Adrenal gland (tissue), 12 donors: ENCODE results near the gene TRMT61A. TPM values are rescaled to one million over a fixed set of nuclear protein-coding genes. Genes with fewer than 3 reads are reported as not detected.

Source experiments
- DNase-seq, 7 donors: peaks; one replicate each; pipeline ENCODE4 v3.0.0-alpha.2; 2019 to 2020
- H3K27ac ChIP-seq, 5 donors: fragments of 200-600 bp; sonication (generic) in 4 of 5; 1 replicate in 3 of 5; 2 replicates in 2 of 5; pipeline versions ENCODE4 v1.5.1 to v1.8.0; 2016 to 2020; ENCODE audit warnings: mild to moderate bottlenecking in 1 of 5
- H3K27me3 ChIP-seq: fragments of 200-600 bp; 2 replicates; pipeline ENCODE4 v1.8.0; 2021
- H3K36me3 ChIP-seq, 2 donors: fragments of 200-600 bp; replicated peaks in 1 of 2; 1 replicate in 1 of 2; 2 replicates in 1 of 2; pipeline versions ENCODE4 v1.5.1 to v1.8.0; 2018 to 2022
- H3K4me1 ChIP-seq, 2 donors: fragments of 200-600 bp; replicated peaks in 1 of 2; 1 replicate in 1 of 2; 2 replicates in 1 of 2; pipeline versions ENCODE4 v1.5.1 to v1.8.0; 2018 to 2021
- H3K4me3 ChIP-seq, 4 donors: fragments of 200-600 bp; sonication (generic) in 3 of 4; one replicate each; pipeline ENCODE4 v1.5.1; 2016 to 2018
- H3K9me3 ChIP-seq, 3 donors: fragments of 200-600 bp; sonication (generic) in 1 of 3; replicated peaks in 1 of 3; 1 replicate in 2 of 3; 2 replicates in 1 of 3; pipeline versions ENCODE4 v1.5.1 to v1.8.0; 2016 to 2021
- POLR2A ChIP-seq, 2 donors: fragments of 450-650 bp; IDR thresholded peaks; one replicate each; pipeline ENCODE4 v1.6.1; 2017; ENCODE audit warnings: antibody characterized with exemption in 2 of 2, mild to moderate bottlenecking in 2 of 2, moderate library complexity in 1 of 2
- WGBS, 4 donors: extraction: QIAGEN DNeasy Blood & Tissue Kit in 2 of 4; methylation state at CpG; one replicate each; pipeline versions ENCODE4 v1.1.5 to v1.1.7; 2013 to 2017; 5-methylcytosine and 5-hydroxymethylcytosine counted together
- intact Hi-C, 2 donors: fragments of 100-400 bp; cut with DNase I; formaldehyde crosslinking; loops; one replicate each; pipeline versions ENCODE4 v1.14.1 to v1.15.0; 2022 to 2023
- polyA plus RNA-seq, 3 donors: library from polyadenylated mRNA; stranded (reverse); fragments of 200-250 nt in 2 of 3; fragments of 350-450 nt in 1 of 3; fragmentation: Illumina TruSeq in 1 of 3; extraction: RNeasy Lipid Tissue Mini Kit (QIAGEN cat#74804) in 1 of 3; gene quantifications; one replicate each; pipeline ENCODE4 v1.2.3, GENCODE V29; 2013 to 2014
- total RNA-seq, 9 donors: library from RNA; depleted of rRNA in 4 of 9; stranded (reverse); fragments of >200 nt in 4 of 9; fragments of 120-200 nt in 1 of 9; fragmentation: NEBNext Ultra II Directional in 1 of 9; extraction: Animal tissue kit (Norgen Biotek cat#: 25700) in 1 of 9; gene quantifications; one replicate each; pipeline versions ENCODE4 v1.1.0 to v1.2.4, GENCODE V29; 2013 to 2023
- TF ChIP-seq, protein P1 (sequence below), 6 experiments: fragments of 450-650 bp in 4 of 6; fragments of 200-600 bp in 2 of 6; sonication (generic) in 1 of 6; IDR thresholded peaks; 1 replicate in 5 of 6; 2 replicates in 1 of 6; pipeline versions ENCODE4 v1.5.1 to v1.8.0; 2016 to 2021; ENCODE audit warnings: antibody characterized with exemption in 6 of 6, mild to moderate bottlenecking in 2 of 6, moderate library complexity in 1 of 6
- donor health status: healthy with polysubstance abuse.
- donor health status: Bipolar disorder and iron deficiency.
- donor health status: DM: yes; HTN: yes; CAD: no.
- donor health status: DM: no; HTN: no; CAD: no.
- donor health status: DM: no; HTN: no; CAD: no.
- donor health status: DM: yes; HTN: yes; CAD: no.

Gene TRMT61A
- total and polyA plus RNA-seq, 12 donors: 2.5 to 26.0 (median 13.5) TPM

DNA sequence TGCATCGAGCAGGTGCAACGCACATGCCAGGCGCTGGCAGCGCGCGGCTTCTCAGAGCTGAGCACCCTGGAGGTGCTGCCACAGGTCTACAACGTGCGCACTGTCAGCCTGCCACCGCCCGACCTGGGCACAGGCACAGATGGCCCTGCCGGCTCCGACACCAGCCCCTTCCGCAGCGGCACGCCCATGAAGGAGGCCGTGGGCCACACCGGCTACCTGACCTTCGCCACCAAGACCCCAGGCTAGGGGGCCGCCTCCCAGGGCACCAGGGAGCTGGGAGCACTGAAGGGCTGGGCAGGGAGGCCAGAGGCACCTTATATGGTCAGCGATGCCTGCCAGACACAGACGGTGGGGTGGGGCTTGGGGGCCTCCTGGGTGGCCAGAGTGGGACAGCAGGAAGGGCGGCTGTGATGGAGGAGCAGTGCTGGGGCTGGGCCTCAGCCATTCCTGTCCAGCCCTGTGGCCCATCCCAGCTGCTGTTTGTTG, 5.6 kb downstream of the TRMT61A start:
- H3K9me3 ChIP-seq: no peaks in the 10 kb centered on the region
- TF ChIP-seq, protein P1, sequence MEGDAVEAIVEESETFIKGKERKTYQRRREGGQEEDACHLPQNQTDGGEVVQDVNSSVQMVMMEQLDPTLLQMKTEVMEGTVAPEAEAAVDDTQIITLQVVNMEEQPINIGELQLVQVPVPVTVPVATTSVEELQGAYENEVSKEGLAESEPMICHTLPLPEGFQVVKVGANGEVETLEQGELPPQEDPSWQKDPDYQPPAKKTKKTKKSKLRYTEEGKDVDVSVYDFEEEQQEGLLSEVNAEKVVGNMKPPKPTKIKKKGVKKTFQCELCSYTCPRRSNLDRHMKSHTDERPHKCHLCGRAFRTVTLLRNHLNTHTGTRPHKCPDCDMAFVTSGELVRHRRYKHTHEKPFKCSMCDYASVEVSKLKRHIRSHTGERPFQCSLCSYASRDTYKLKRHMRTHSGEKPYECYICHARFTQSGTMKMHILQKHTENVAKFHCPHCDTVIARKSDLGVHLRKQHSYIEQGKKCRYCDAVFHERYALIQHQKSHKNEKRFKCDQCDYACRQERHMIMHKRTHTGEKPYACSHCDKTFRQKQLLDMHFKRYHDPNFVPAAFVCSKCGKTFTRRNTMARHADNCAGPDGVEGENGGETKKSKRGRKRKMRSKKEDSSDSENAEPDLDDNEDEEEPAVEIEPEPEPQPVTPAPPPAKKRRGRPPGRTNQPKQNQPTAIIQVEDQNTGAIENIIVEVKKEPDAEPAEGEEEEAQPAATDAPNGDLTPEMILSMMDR (IDR thresholded peaks at IDR 0.05): no peak
- no peak for TF ChIP-seq POLR2A (IDR thresholded peaks at IDR 0.05)
- peaks cover 19 to 25% of the 10 kb centered on the region in 2 donors for H3K4me1 ChIP-seq
- peak overlapping the region in 3 of 5 donors; percentile 35 to 83 (median 45) for H3K27ac ChIP-seq
- no peaks in the 10 kb centered on the region for H3K36me3 ChIP-seq
- DNase-seq: no peak
- WGBS, 4 donors: 86 to 90% (median 89%) methylated on average over 17 to 22 of the region's 22 CpGs; no CpG with 5 or more reads in 1 of the 4 donors
- no peaks in the 10 kb centered on the region for H3K27me3 ChIP-seq
- no peak overlapping the region for H3K4me3 ChIP-seq
- intact Hi-C loops: no loop called here

DNA sequence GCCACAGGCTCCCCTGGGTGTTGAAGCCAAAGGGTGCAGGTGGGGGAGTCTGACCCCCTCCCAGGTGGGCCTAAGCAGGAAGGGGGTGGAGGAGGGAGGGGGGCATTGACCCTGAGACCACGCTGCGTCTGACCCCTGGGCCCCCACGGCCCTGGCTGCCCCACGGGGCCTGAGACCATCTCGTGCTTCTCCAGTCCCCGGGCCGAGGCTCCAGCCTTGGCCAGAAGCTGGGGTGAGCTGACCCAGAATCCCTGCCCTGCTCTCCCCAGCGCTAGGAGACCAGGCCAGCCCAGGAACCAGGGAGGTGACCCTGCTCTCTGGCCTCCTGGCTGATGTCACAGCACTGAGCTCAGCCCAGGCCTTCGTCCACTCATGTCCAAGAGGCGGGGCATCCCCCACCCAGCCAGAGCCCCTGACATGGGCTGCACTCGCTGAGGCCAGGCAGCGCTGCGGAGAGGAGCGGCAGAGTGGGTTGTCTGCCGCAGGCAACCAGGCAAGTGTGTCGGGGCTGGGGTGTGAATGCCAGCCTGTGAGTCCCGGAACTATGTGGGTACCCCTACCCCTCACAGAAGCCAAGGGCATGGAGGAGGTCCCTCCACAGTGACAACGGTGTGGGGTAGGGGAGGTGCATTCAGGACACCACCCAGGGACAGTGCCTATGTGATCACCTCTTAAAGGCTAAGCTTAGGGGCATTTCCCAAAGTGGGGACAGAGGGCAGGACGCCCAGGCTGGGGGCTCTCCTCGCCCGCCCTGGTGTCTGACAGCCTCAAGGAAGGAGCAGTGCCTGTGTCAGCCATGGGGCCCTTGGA, 6.3 kb downstream of the TRMT61A start:
- H3K27ac ChIP-seq: peak overlapping the region in 3 of 5 donors; percentile 26 to 83 (median 45)
- H3K27me3 ChIP-seq: no peaks in the 10 kb centered on the region
- TF ChIP-seq, protein P1 (IDR thresholded peaks at IDR 0.05): no peak
- TF ChIP-seq POLR2A (IDR thresholded peaks at IDR 0.05): no peak
- H3K4me3 ChIP-seq: no peak overlapping the region
- intact Hi-C loops: no loop called here
- peaks cover 15 to 21% of the 10 kb centered on the region in 2 donors for H3K4me1 ChIP-seq
- no peaks in the 10 kb centered on the region for H3K36me3 ChIP-seq
- 64 to 84% (median 72%) methylated on average over 7 to 21 of the region's 21 CpGs for WGBS, 4 donors
- peak in 1 of 7 donors; percentile 51 for DNase-seq
- no peaks in the 10 kb centered on the region for H3K9me3 ChIP-seq

DNA sequence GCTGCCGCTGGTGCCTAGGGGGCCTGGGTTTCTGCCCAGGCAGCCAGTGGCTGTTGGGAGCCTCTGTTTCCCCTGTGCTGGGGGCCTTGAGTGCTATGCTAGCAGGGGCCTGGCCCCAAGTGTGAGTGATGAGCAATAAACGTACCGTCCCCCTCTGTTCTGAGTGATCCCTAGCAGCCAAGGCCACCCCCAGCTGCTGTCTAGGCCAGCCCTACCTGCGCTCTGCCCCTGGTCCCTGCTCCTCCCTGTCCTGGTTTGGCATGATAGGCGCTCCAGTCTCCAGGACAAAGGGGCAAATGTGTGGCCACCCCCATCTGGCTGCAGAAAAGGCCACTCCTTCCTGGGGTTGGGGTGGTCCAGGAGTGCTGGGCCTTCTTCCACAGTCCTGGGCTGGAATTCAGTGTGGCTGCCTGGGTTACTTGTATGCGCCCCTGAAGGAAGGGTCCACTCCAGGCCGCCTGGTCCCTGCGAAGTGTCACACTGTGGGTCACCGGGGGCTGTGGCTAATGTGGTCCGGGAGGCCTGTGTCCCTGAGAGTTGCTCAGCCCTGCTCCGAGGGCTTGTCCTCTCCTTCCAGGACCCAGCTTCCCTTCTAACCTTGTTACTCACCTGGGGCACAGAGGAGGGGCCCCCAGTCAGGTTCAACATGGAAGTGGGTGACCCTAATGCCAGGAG, 7.0 kb downstream of the TRMT61A start:
- 72 to 81% (median 77%) methylated on average over 3 to 11 of the region's 11 CpGs for WGBS, 4 donors
- Histone ChIP-seq H3K27me3 (no peaks in the 10 kb centered on the region), H3K4me3 (no peak overlapping the region), H3K4me1 (peaks cover 22 to 24% of the 10 kb centered on the region in 2 donors), H3K9me3 (no peaks in the 10 kb centered on the region), H3K27ac (peak overlapping the region in 3 of 5 donors; percentile 26 to 83 (median 45)), H3K36me3 (no peaks in the 10 kb centered on the region)
- TF ChIP-seq POLR2A (IDR thresholded peaks at IDR 0.05): no peak
- TF ChIP-seq, protein P1 (IDR thresholded peaks at IDR 0.05): no peak
- intact Hi-C loops: no loop called here
- no peak for DNase-seq

DNA sequence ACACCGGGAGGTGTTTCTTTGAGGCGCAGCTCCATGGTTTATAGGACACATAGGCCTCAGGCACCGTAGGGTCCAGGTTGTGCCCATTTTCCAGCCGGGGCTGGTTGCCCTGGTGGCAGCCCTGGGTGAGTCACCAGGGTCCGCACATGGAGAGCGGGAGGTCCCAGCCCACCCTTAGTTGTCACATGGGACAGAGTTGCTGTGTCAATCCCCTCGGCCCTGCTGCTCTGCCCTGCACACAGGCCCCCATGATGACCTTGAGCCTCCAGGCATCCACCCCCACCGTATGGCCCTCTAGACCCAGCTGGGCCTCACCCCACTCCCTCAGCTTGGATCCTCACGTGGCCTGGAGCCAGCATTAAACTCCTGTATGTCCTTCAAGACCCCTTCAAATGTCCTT, 7.7 kb downstream of the TRMT61A start:
- H3K27me3 ChIP-seq: no peaks in the 10 kb centered on the region
- H3K9me3 ChIP-seq: no peaks in the 10 kb centered on the region
- intact Hi-C loops: no loop called here
- no peak overlapping the region for H3K4me3 ChIP-seq
- 36 to 80% (median 77%) methylated on average over 3 to 9 of the region's 9 CpGs for WGBS, 4 donors
- TF ChIP-seq POLR2A (IDR thresholded peaks at IDR 0.05): no peak
- TF ChIP-seq, protein P1 (IDR thresholded peaks at IDR 0.05): no peak
- H3K36me3 ChIP-seq: no peaks in the 10 kb centered on the region
- H3K27ac ChIP-seq: peak overlapping the region in 2 of 5 donors; percentile 41 to 83
- DNase-seq: no peak
- H3K4me1 ChIP-seq: peaks cover 23 to 25% of the 10 kb centered on the region in 2 donors
